Glomerular visceral epithelial cell (primary cell): Measurements from ENCODE around the gene EFCAB14.
"Not testable (repeated sequence)": the region's sequence is repeated elsewhere in the genome, so short reads cannot be mapped to it uniquely, and the experiment has no call there.

Experiments
- DNase-seq: peaks from one replicate; pipeline ENCODE4 v3.0.0-alpha.2; 2016; ENCODE audit errors: extremely low spot score

The EFCAB14 gene

DNA sequence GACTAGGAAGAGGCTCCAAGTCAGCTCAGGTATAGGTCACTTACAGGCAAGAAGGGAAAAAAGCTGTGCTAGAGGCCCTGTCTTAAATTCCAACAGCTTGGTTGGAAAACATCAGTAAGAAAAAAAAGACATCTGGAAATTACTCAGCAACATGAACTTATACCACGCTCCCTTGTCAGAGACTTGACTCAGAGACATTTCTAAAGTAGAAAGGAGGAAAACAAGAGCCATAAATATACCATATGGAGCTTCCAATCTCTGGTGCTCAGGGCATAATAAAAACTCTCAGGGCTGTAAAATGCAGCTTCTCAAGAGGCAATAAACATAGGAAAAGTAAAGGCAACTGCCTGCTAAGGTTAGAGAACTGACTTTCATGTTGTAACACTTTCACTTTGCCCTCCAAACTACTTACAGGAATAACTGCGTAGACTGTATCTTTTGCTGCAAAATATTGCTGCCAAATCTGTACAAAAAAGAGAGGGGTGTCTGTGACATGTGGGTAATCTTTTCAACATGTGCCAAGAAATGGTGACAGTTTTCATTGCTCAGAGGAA, 65.4 kb downstream of the EFCAB14 start:
- DNase-seq, result no peak

DNA sequence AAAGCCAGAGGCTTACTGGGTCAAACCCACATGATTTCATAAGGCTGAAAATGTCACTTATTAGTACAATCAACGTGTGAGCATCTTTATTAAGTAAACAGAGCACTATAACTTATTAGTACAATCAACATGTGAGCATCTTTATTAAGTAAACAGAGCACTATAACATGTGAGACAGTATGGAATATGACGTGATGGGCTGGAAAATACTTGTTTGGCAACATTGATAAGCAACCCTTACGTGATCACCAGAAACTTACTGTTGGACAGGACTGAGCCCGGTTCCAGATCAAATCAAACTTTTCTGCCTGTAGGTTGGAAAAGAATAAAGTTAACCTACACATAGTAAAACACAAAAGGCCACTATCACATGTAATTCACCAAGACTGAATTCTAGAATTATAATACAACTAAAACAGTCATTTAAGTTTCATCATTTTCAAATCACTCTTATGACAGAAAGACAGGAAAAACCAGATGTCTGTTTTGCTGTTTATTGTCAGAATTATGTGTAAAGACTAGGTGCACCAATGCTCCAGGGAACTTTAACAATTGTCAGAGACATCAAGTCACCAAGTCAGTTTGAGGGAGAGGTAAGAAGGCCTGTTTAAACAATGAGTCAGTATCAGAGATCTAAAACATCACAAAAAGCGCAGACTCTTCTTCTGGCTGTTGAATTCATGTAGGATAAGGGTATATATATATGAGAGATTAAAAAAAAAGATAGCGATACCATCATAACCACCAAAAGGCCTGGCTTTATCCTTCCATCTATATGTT, 66.4 kb downstream of the EFCAB14 start:
- DNase-seq, result no peak

DNA sequence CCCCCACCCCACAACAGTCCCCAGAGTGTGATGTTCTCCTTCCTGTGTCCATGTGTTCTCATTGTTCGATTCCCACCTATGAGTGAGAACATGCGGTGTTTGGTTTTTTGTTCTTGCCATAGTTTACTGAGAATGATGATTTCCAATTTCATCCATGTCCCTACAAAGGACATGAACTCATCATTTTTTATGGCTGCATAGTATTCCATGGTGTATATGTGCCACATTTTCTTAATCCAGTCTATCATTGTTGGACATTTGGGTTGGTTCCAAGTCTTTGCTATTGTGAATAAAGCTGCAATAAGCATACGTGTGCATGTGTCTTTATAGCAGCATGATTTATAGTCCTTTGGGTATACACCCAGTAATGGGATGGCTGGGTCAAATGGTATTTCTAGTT, 67.8 kb downstream of the EFCAB14 start:
- not testable (repeated sequence) for DNase-seq

DNA sequence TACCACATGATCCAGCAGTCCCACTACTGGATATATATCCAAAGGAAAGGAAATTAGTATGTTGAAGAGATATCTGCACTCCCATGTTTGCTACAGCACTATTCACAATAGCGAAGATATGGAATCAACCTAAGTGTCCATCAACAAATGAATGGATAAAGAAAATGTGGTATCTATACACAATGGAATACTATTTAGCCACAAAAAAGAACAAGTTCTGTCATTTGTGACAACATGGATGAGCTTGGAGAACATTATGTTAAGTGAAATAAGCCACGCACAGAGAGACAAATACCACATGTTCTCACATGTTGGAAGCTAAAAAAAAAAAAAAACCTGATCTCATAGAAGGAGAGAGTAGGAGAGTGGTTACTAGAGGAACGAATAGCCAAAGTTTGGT, 68.4 kb downstream of the EFCAB14 start:
- no peak for DNase-seq

DNA sequence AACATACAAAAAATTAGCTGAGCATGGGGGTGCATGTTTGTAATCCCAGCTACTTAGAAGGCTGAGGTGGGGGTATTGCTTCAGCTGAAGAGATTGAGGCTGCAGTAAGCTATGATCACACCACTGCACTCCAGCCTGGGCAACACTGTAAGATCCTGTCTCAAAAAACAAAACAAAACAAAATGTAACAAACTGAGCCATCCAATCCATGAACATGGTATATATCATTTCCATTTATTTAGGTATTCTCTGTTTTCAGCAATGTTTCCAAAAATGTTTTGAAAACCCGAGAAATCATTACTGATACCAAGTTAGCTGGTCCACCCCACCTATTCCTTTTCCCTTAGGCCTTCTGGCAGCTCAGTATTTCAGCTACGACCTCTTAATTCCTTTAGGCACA, 69.2 kb downstream of the EFCAB14 start:
- DNase-seq, result no peak

DNA sequence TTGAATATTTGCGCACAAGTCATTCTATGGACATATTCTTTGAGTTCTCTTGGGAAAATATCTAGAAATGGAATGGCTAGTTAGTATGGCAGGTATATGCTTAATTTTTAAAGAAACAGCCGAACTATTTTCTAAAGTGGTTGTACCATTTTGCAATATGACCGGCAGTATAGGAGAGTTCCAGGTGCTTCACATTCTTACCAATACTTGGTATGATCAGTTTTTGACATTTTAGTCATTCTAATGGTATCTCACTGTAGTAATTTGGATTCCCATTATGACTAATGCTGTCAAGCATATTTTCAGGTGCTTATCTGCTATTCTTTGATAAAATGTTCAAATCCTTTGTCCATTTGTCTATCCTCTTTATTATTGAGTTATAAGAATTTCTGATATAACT, 71.3 kb downstream of the EFCAB14 start:
- DNase-seq, result no peak

DNA sequence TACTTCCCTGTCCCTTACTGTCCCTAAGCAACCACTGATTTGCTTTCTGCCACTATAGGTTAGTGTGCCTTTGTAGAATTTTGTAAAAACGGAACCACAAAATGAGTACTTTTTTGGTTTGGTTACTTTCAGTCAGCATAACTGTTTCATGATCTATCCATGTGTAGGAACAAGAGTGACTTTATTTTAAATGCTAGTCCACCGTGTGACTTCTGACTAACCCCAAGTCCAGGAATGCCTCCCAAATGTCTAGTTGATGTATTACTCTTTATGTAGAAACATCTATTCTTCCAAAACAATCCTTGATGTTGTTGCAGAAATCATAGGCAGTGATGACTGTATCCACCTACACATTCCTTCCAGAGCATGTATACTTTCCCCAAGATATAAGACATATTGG, 72.1 kb downstream of the EFCAB14 start:
- no peak for DNase-seq

DNA sequence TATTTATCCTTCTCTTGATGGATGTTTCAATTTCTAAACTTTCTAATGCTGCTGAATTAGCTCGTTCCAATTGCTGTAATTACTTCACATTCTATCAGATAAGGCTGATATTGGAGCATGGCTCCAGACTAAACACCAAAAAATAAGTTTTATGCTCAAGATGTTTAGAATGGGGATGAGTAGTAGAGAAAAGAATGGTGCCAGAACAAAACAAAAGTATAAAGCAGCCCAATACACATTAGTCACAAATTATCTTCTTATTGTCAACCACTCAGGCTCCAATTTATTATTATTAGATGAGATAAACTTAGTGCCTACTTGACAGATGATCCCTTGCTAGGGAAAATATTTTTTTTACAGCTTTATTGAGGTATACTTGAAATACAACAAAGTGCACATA, 72.6 kb downstream of the EFCAB14 start:
- no peak for DNase-seq

DNA sequence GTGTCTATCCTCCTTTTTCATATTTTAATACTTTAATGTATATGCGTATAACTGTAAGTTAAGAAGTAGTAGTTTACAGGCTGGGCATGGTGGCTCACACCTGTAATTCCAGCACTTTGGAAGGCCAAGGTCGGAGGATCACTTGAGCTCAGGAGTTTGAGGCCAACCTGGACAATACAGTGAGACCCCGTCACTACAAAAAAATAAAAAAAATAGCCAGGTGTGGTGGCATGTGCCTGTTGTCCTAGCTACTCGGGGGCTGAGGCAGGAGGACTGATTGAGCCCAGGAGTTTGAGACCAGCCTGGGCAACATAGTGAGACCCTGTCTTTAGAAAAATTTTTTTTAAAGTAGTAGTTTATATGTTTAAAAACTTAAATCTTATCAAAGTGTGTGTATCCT, 73.1 kb downstream of the EFCAB14 start:
- DNase-seq, result no peak

DNA sequence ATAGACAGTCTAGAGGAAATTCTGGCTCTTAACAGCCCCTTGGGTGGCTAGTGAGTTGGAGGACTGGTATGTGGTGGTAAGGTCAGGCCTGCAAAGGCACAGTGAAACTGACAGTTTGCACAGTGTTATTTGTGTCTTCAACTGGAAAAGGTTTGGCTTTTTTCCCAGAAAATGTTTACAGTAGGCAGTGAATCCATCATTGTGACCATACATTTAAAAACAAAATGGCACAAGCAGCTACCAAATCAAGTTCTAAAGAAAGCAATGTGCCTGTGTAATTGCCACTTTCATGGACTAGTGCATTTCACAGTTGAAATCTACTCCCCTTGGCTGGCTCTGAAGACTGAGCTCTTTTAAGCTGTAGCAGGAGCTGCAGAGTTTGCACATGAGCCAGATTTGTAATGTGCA, 75.5 kb downstream of the EFCAB14 start:
- DNase-seq, result peak; percentile 77

DNA sequence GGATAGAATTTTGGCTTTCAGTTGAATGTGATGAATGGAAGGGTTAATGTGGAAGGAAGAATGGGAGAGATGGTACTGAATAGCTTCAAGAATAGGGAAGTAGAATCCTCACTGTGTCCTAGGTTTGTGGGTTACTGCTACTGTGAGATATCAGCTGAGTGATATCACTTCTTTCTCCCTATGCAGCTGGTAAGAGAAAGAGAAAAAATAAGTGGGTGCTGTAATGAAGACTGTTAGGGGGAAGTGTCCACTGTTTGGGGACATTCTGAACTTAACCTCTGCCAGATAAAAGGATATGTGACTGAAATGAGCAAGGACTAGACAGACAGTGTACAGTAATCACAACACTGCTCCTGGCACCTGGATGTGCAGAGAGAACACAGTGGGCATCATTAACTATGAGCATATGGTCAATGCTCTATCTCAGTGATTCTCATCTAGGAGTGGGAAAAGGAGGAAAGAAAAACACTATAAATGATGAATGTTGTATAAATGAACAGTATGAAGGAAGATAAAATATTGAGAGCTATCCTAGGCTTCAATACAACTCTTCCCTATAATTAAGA, 76.7 kb downstream of the EFCAB14 start:
- no peak for DNase-seq

DNA sequence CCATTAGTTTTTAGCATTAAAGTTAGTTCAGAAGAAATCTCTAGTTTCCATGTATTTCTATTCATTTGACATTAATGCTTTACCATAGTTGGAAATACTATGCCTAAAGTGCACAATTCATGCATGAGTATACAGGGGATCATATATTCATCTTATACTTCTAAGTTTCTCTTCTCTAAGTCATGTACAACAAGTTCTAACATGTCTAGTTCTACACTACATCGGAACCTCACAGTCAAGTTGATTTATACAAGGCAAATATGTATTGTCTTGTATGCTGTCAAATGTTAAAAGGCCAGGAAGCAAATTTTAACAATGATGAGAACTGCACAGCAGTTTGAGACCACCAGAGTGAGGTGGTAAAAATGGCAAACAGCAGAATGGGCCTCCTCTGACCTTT, 79.4 kb downstream of the EFCAB14 start:
- DNase-seq, result no peak

DNA sequence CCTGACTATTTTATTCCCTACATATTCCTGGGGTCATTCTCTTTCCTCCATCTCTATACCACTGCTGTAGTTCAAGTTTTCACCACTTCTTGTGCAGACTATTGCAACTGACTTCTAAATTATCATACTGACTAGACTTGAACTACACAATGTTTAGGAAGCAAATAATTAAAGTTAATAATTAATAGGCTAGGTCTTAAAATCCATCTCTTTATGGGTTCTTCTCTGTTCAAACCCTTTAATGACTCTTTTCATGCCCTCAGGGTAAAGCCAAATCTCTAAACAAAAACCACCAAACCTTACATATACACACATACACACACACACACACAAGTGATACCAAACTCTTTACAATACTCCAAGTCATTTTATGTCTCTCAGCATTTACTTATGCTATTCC, 80.0 kb downstream of the EFCAB14 start:
- DNase-seq, result no peak

DNA sequence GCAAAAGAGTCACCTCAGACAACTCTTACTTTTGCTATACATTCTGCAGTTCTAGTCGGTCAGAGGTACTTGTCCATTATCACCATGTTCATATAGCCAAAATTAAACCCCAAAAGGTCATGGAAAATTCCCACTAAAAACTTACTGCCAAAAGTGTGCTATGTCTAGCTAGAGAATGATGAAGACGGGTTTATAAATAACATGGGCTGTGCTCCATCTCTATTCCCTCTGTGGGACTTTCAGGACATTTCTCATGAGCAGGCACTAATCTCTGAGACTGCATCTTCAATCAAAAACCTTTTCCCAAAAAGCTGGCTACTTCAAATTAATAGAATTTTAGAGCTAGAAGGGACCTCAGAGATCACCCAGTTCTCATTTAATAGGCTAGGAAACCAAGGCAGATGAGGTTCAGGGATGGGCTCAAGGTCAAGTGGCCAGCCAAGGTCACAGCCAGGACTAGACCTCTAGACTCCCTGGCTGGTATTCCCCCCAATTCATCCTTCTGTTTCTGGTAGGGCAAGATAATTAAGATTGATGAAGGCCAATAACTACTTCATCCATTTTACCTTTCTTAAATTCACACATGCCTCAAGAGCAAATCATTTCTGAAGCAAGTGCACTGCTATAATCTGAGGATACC, 81.3 kb downstream of the EFCAB14 start:
- no peak for DNase-seq

DNA sequence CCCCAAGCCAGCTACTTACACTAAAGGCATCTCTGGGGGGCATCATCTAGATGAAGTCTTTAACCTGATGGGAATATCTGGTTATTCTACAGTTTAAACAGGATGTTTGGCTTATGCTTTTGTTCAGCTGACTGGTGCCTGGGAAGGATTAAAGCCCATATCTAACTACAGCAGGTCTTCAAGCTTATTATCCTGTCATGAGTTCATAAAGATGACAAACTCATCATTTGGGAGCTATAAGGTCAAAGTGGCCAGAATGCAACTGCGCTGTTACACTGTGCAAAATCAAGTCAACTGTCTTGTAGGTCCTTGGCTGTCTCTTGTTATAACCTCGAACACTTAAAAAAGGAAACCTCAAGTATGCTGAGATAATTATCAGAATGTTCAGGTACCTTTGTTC, 83.7 kb downstream of the EFCAB14 start:
- no peak for DNase-seq

DNA sequence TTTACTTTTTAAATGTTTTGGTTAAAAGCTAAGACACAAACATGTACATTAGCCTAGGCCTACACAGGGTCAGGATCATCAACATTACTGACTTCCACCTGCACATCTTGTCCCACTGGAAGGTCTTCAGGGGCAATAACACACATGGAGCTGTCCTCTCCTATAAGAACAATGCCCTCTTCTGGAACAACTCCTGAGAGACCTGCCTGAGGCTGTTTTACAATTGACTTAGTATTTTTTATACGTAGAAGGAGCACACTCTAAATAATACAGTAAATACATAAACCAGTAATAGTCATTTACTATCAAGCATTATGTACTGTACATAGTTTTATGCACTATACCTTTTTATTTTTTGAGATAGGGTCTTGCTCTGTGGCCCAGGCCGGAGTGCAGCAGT, 88.2 kb downstream of the EFCAB14 start:
- no peak for DNase-seq
